DND-41 (cell line): ENCODE measurements around the gene CYP4V2.

ENCODE experiments used
- ATAC-seq: fragments of 200-7000 bp; cut with Tn5 transposase; 3 replicates; pipeline ENCODE4 v1.9.1; 2021; ENCODE audit warnings: low read depth; ENCODE audit not compliant: insufficient read depth
- DNase-seq: peaks from one replicate; pipeline ENCODE4 v3.0.0-alpha.2; 2020
- H2AFZ ChIP-seq: 2 replicates; pipeline ENCODE4 v1.6.0; 2012; ENCODE audit warnings: low read depth, low read length
- H3K27ac ChIP-seq: 2 replicates; pipeline ENCODE4 v1.5.1; 2012; ENCODE audit warnings: low read length, inconsistent platforms
- H3K27me3 ChIP-seq: fragments of 200-600 bp; sonication (generic); 2 replicates; pipeline ENCODE4 v1.6.0; 2012; ENCODE audit warnings: low read length, mild to moderate bottlenecking, inconsistent platforms; ENCODE audit not compliant: insufficient read depth, poor library complexity
- H3K36me3 ChIP-seq: 2 replicates; pipeline ENCODE4 v1.5.1; 2012; ENCODE audit warnings: low read length, inconsistent platforms; ENCODE audit not compliant: insufficient read depth
- H3K4me1 ChIP-seq: 2 replicates; pipeline ENCODE4 v1.5.1; 2012; ENCODE audit warnings: mild to moderate bottlenecking, low read length; ENCODE audit not compliant: insufficient read depth
- H3K4me2 ChIP-seq: 2 replicates; pipeline ENCODE4 v1.6.0; 2012; ENCODE audit warnings: mild to moderate bottlenecking, moderate library complexity, low read length, inconsistent platforms; ENCODE audit not compliant: insufficient read depth
- H3K4me3 ChIP-seq, 2 experiments: fragments of 200-600 bp in 1 of 2; shearing (Covaris generic) in 1 of 2; 2 replicates each; pipeline ENCODE4 v1.5.1; 2012 to 2016; ENCODE audit warnings: inconsistent platforms in 2 of 2, low read length in 2 of 2, mild to moderate bottlenecking in 2 of 2, low read depth in 1 of 2, moderate library complexity in 1 of 2
- H3K79me2 ChIP-seq: 2 replicates; pipeline ENCODE4 v1.6.0; 2012; ENCODE audit warnings: low read length, inconsistent platforms; ENCODE audit not compliant: insufficient read depth
- H3K9ac ChIP-seq: 2 replicates; pipeline ENCODE4 v1.6.0; 2012; ENCODE audit warnings: low read depth, mild to moderate bottlenecking, inconsistent platforms, low read length, moderate library complexity
- H3K9me3 ChIP-seq: 2 replicates; pipeline ENCODE4 v1.5.1; 2012; ENCODE audit warnings: low read length, moderate library complexity, mild to moderate bottlenecking, inconsistent platforms; ENCODE audit not compliant: insufficient read depth, severe bottlenecking
- H4K20me1 ChIP-seq: 2 replicates; pipeline ENCODE4 v1.6.0; 2012; ENCODE audit warnings: low read length; ENCODE audit not compliant: insufficient read depth
- EZH2 ChIP-seq: IDR thresholded peaks from 3 replicates; pipeline ENCODE4 v1.6.1; 2012; ENCODE audit warnings: borderline replicate concordance, low read depth, mild to moderate bottlenecking, moderate library complexity, low read length, inconsistent platforms; ENCODE audit not compliant: severe bottlenecking
- TF ChIP-seq, protein P1 (sequence below): IDR thresholded peaks from 2 replicates; pipeline ENCODE4 v1.5.1; 2012; ENCODE audit warnings: borderline replicate concordance, low read length, moderate library complexity, mild to moderate bottlenecking; ENCODE audit not compliant: poor library complexity, severe bottlenecking; ENCODE audit errors: extremely low read depth

The CYP4V2 gene

GRCh38 chr4:186190581-186191199, 677 bp upstream of the CYP4V2 start:
- DNase-seq (peak; percentile 68), ATAC-seq (peak; percentile 65)
- peaks cover 42% of the 10 kb centered on the region for H3K79me2 ChIP-seq
- no peaks in the 10 kb centered on the region for H4K20me1 ChIP-seq
- H3K9me3 ChIP-seq, result no peaks in the 10 kb centered on the region
- H3K36me3 ChIP-seq, result peaks cover 18% of the 10 kb centered on the region
- peak overlapping the region; percentile 94 for H2AFZ ChIP-seq
- peak overlapping the region; percentile 98 for H3K27ac ChIP-seq
- H3K9ac ChIP-seq, result peak overlapping the region; percentile 99
- H3K27me3 ChIP-seq, result no peaks in the 10 kb centered on the region
- TF ChIP-seq, protein P1, sequence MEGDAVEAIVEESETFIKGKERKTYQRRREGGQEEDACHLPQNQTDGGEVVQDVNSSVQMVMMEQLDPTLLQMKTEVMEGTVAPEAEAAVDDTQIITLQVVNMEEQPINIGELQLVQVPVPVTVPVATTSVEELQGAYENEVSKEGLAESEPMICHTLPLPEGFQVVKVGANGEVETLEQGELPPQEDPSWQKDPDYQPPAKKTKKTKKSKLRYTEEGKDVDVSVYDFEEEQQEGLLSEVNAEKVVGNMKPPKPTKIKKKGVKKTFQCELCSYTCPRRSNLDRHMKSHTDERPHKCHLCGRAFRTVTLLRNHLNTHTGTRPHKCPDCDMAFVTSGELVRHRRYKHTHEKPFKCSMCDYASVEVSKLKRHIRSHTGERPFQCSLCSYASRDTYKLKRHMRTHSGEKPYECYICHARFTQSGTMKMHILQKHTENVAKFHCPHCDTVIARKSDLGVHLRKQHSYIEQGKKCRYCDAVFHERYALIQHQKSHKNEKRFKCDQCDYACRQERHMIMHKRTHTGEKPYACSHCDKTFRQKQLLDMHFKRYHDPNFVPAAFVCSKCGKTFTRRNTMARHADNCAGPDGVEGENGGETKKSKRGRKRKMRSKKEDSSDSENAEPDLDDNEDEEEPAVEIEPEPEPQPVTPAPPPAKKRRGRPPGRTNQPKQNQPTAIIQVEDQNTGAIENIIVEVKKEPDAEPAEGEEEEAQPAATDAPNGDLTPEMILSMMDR, result peak; percentile 22
- no peak for TF ChIP-seq EZH2
- H3K4me2 ChIP-seq, result peak overlapping the region; percentile 84
- peak overlapping the region; percentile 88 to 97 for H3K4me3 ChIP-seq
- H3K4me1 ChIP-seq, result peaks cover 34% of the 10 kb centered on the region

DNA sequence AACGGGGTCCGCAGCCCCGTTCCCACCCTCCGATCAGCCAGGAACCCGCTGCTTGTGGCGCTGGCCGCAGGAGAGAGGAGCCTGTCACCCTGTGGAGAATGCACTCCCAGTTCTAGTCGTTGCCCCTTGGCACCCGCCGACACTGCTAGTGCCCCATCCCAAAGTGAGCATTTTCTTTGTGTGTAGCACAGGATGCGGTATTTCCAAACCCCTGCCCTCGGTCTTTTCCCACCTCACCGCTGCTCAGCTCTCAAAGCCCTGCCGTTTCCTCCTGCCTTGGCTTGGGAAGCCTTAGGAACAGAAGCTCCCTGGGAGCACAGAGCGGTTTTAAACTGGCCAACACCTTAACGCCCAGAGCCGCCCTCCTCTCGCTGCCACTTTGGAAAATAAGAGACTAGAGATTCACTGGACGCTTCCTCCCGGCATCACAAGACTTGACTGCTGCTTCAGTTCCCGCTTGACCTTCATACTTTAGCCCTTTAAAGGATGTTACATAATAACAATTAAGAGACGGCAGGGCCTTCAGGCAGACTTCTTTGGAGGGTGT, 772 bp downstream of the CYP4V2 start:
- ATAC-seq, result peak; percentile 53
- H4K20me1 ChIP-seq, result no peaks in the 10 kb centered on the region
- peak overlapping the region; percentile 88 to 97 for H3K4me3 ChIP-seq
- H3K4me2 ChIP-seq, result peak overlapping the region; percentile 84
- no peak for TF ChIP-seq EZH2
- TF ChIP-seq, protein P1, result no peak
- H3K4me1 ChIP-seq, result peaks cover 34% of the 10 kb centered on the region
- peak; percentile 68 for DNase-seq
- peak overlapping the region; percentile 99 for H3K9ac ChIP-seq
- peak overlapping the region; percentile 98 for H3K27ac ChIP-seq
- H3K27me3 ChIP-seq, result no peaks in the 10 kb centered on the region
- H3K79me2 ChIP-seq, result peaks cover 42% of the 10 kb centered on the region
- H3K36me3 ChIP-seq, result peaks cover 27% of the 10 kb centered on the region
- H3K9me3 ChIP-seq, result no peaks in the 10 kb centered on the region
- H2AFZ ChIP-seq, result peak overlapping the region; percentile 94

GRCh38 chr4:186193851-186194250, 2.5 kb downstream of the CYP4V2 start:
- peaks cover 35% of the 10 kb centered on the region for H3K36me3 ChIP-seq
- no peak overlapping the region for H3K4me3 ChIP-seq
- H4K20me1 ChIP-seq, result no peaks in the 10 kb centered on the region
- ATAC-seq (no peak), DNase-seq (no peak)
- H3K27ac ChIP-seq, result no peak overlapping the region
- H3K79me2 ChIP-seq, result peaks cover 42% of the 10 kb centered on the region
- H2AFZ ChIP-seq, result no peak overlapping the region
- no peak overlapping the region for H3K9ac ChIP-seq
- peak overlapping the region; percentile 0; the same call in 1 of the 2 replicates for H3K4me2 ChIP-seq
- peaks cover 33% of the 10 kb centered on the region for H3K4me1 ChIP-seq
- no peaks in the 10 kb centered on the region for H3K27me3 ChIP-seq
- TF ChIP-seq, protein P1, result no peak
- TF ChIP-seq EZH2, result no peak
- H3K9me3 ChIP-seq, result no peaks in the 10 kb centered on the region
